Body of pancreas (tissue), 4 donors: ENCODE data around the gene NKX2-2. TPM values are rescaled to one million over a fixed set of nuclear protein-coding genes. Genes with fewer than 3 reads are reported as not detected.

Experiments
- ATAC-seq: fragments of 150-250 bp; one replicate; pipeline ENCODE4 v1.9.1; 2016
- DNase-seq, 4 donors: peaks; one replicate each; pipeline ENCODE4 v3.0.0-alpha.2; 2019
- H3K27ac ChIP-seq, 4 donors: fragments of 200-600 bp; sonication (generic); 1 replicate in 3 of 4; 2 replicates in 1 of 4; pipeline versions ENCODE4 v1.5.1 to v1.6.1; 2016 to 2019; ENCODE audit warnings: mild to moderate bottlenecking in 1 of 4, mixed read lengths in 1 of 4, moderate library complexity in 1 of 4
- H3K27me3 ChIP-seq, 2 donors: fragments of 200-600 bp; sonication (generic); one replicate each; pipeline ENCODE4 v1.6.0; 2016; ENCODE audit warnings: mild to moderate bottlenecking in 1 of 2
- H3K36me3 ChIP-seq, 2 donors: fragments of 200-600 bp; sonication (generic); replicated peaks in 1 of 2; 2 replicates each; pipeline ENCODE4 v1.5.1; 2016; ENCODE audit warnings: low read depth in 2 of 2; ENCODE audit not compliant: insufficient read depth in 1 of 2
- H3K4me1 ChIP-seq: fragments of 200-600 bp; sonication (generic); one replicate; pipeline ENCODE4 v1.6.0; 2016
- H3K4me3 ChIP-seq, 2 donors: fragments of 200-600 bp; sonication (generic); 1 replicate in 1 of 2; 2 replicates in 1 of 2; pipeline ENCODE4 v1.5.1; 2016 to 2019
- H3K9me3 ChIP-seq, 3 donors: fragments of 200-600 bp; sonication (generic); 1 replicate in 2 of 3; 2 replicates in 1 of 3; pipeline ENCODE4 v1.5.1; 2016
- CTCF ChIP-seq, 7 experiments: fragments of 450-650 bp in 4 of 7; fragments of 200-600 bp in 3 of 7; sonication (generic) in 3 of 7; IDR thresholded peaks; one replicate each; pipeline ENCODE4 v1.5.1; 2016 to 2019; ENCODE audit warnings: antibody characterized with exemption in 7 of 7
- POLR2A ChIP-seq, 3 donors: fragments of 450-650 bp; IDR thresholded peaks; one replicate each; pipeline ENCODE4 v1.6.1; 2016; ENCODE audit warnings: antibody characterized with exemption in 3 of 3, mild to moderate bottlenecking in 2 of 3
- WGBS, 2 donors: methylation state at CpG; one replicate each; pipeline ENCODE4 v1.1.5; 2017; 5-methylcytosine and 5-hydroxymethylcytosine counted together
- intact Hi-C: fragments of 100-400 bp; cut with DNase I; formaldehyde crosslinking; loops from one replicate; pipeline ENCODE4 v1.15.1; 2023
- total RNA-seq, 2 donors: library from RNA; depleted of rRNA; stranded (reverse); fragments of >200 nt; gene quantifications; one replicate each; pipeline ENCODE4 v1.1.0, GENCODE V29; 2016

The NKX2-2 gene
- total RNA-seq, 2 donors from 2014 or later: 3.1 to 9.6 TPM

- no peak overlapping the region for H3K27ac ChIP-seq
- TF ChIP-seq CTCF (IDR thresholded peaks at IDR 0.05) (peak in 3 of 7 experiments; percentile 10 to 30 (median 26)), POLR2A (IDR thresholded peaks at IDR 0.05) (no peak)
Measured at GRCh38 chr20:21529863-21530262, 16.0 kb upstream of the NKX2-2 start.

GRCh38 chr20:21528870-21529269 is 15.0 kb upstream of the NKX2-2 start:
- H3K36me3 ChIP-seq: no peaks in the 10 kb centered on the region
- no peak overlapping the region for H3K4me3 ChIP-seq
- DNase-seq (no peak), ATAC-seq (no peak)
- no peaks in the 10 kb centered on the region for H3K9me3 ChIP-seq
- no peaks in the 10 kb centered on the region for H3K27me3 ChIP-seq
- intact Hi-C loops: no loop called here
- TF ChIP-seq CTCF (IDR thresholded peaks at IDR 0.05): no peak
- TF ChIP-seq POLR2A (IDR thresholded peaks at IDR 0.05): no peak
- no peaks in the 10 kb centered on the region for H3K4me1 ChIP-seq
- H3K27ac ChIP-seq: no peak overlapping the region
- WGBS, 2 donors: 85 to 87% methylated on average over 5 of the region's 5 CpGs

More at GRCh38 chr20:21529863-21530262, 16.0 kb upstream of the NKX2-2 start:
- no peaks in the 10 kb centered on the region for H3K36me3 ChIP-seq
- 10 to 13% methylated on average over 6 of the region's 6 CpGs for WGBS, 2 donors
- ATAC-seq (no peak), DNase-seq (no peak)
- H3K9me3 ChIP-seq: no peaks in the 10 kb centered on the region
- no peaks in the 10 kb centered on the region for H3K4me1 ChIP-seq
- no peaks in the 10 kb centered on the region for H3K27me3 ChIP-seq
- no peak overlapping the region for H3K4me3 ChIP-seq
- intact Hi-C loops: no loop called here

GRCh38 chr20:21527908-21528307 is 14.0 kb upstream of the NKX2-2 start:
- Histone ChIP-seq H3K27me3 (peaks cover 0 to under 1% of the 10 kb centered on the region in 2 donors), H3K4me3 (no peak overlapping the region), H3K4me1 (peaks cover 3% of the 10 kb centered on the region), H3K27ac (no peak overlapping the region), H3K36me3 (no peaks in the 10 kb centered on the region), H3K9me3 (no peaks in the 10 kb centered on the region)
- TF ChIP-seq CTCF (IDR thresholded peaks at IDR 0.05) (no peak), POLR2A (IDR thresholded peaks at IDR 0.05) (no peak)
- no peak for DNase-seq
- WGBS, 2 donors: 68 to 74% methylated on average over 5 of the region's 5 CpGs
- intact Hi-C loops: no loop called here
- no peak for ATAC-seq

- intact Hi-C loops: no loop called here
- Histone ChIP-seq H3K4me1 (peaks cover 13% of the 10 kb centered on the region), H3K36me3 (no peaks in the 10 kb centered on the region), H3K27ac (no peak overlapping the region), H3K27me3 (peaks cover 0 to 10% of the 10 kb centered on the region in 2 donors), H3K9me3 (no peaks in the 10 kb centered on the region), H3K4me3 (no peak overlapping the region)
- no peak for TF ChIP-seq CTCF (IDR thresholded peaks at IDR 0.05)
- no peak for TF ChIP-seq POLR2A (IDR thresholded peaks at IDR 0.05)
- no peak for ATAC-seq
- DNase-seq: no peak
Measured at GRCh38 chr20:21526776-21527175, 12.9 kb upstream of the NKX2-2 start.

GRCh38 chr20:21523895-21524294 is 10.0 kb upstream of the NKX2-2 start:
- intact Hi-C loops: no loop called here
- Histone ChIP-seq H3K4me3 (no peak overlapping the region), H3K27ac (no peak overlapping the region), H3K9me3 (no peaks in the 10 kb centered on the region), H3K27me3 (peaks cover 0 to 22% of the 10 kb centered on the region in 2 donors), H3K4me1 (peaks cover 19% of the 10 kb centered on the region), H3K36me3 (no peaks in the 10 kb centered on the region)
- no peak for TF ChIP-seq CTCF (IDR thresholded peaks at IDR 0.05)
- no peak for TF ChIP-seq POLR2A (IDR thresholded peaks at IDR 0.05)
- ATAC-seq (no peak), DNase-seq (no peak)
- WGBS, 2 donors: 63 to 73% methylated on average over 2 of the region's 2 CpGs
